ENCODE results near the gene PCK2. TPM values are rescaled to one million over a fixed set of nuclear protein-coding genes. Genes with fewer than 3 reads are reported as not detected.

Gene PCK2
- total RNA-seq, 6 experiments from 2014 or later = 19.9 to 27.6 (median 24.0) TPM

- no peak for TF ChIP-seq CTCF (IDR thresholded peaks at IDR 0.05)
- H3K36me3 Mint-ChIP-seq (ENCODE audit: low read depth) = no peaks in the 10 kb centered on the region
- no peaks in the 10 kb centered on the region for H3K4me1 Mint-ChIP-seq (ENCODE audit: low read depth)
- DNase-seq = no peak
- H3K9me3 Mint-ChIP-seq = no peaks in the 10 kb centered on the region
- H3K4me3 Mint-ChIP-seq = peak overlapping the region; percentile 79
- H3K27me3 Mint-ChIP-seq (ENCODE audit: insufficient read depth) = peaks cover 38% of the 10 kb centered on the region
- H3K27ac Mint-ChIP-seq = no peak overlapping the region
Measured at GRCh38 chr14:24080888-24081738, 13.0 kb upstream of the PCK2 start.

- no peak for DNase-seq
- Mint-ChIP-seq H3K9me3 (no peaks in the 10 kb centered on the region), H3K4me1 (ENCODE audit: low read depth) (no peaks in the 10 kb centered on the region), H3K27ac (no peak overlapping the region), H3K27me3 (ENCODE audit: insufficient read depth) (peaks cover 37% of the 10 kb centered on the region), H3K4me3 (peak overlapping the region; percentile 75), H3K36me3 (ENCODE audit: low read depth) (no peaks in the 10 kb centered on the region)
- TF ChIP-seq CTCF (IDR thresholded peaks at IDR 0.05) = no peak
Measured at GRCh38 chr14:24081739-24082211, 12.3 kb upstream of the PCK2 start.

GRCh38 chr14:24082411-24083080 lies 11.6 kb upstream of the PCK2 start:
- H3K27ac Mint-ChIP-seq = no peak overlapping the region
- DNase-seq = no peak
- peak overlapping the region; percentile 75 for H3K4me3 Mint-ChIP-seq
- no peaks in the 10 kb centered on the region for H3K4me1 Mint-ChIP-seq (ENCODE audit: low read depth)
- peaks cover 39% of the 10 kb centered on the region for H3K27me3 Mint-ChIP-seq (ENCODE audit: insufficient read depth)
- no peaks in the 10 kb centered on the region for H3K9me3 Mint-ChIP-seq
- H3K36me3 Mint-ChIP-seq (ENCODE audit: low read depth) = no peaks in the 10 kb centered on the region
- TF ChIP-seq CTCF (IDR thresholded peaks at IDR 0.05) = no peak

GRCh38 chr14:24083462-24083861 lies 10.6 kb upstream of the PCK2 start:
- H3K27me3 Mint-ChIP-seq (ENCODE audit: insufficient read depth) = peaks cover 35% of the 10 kb centered on the region
- H3K27ac Mint-ChIP-seq = no peak overlapping the region

GRCh38 chr14:24084440-24084839 lies 9.7 kb upstream of the PCK2 start:
- no peak for DNase-seq
- Mint-ChIP-seq H3K4me1 (ENCODE audit: low read depth) (no peaks in the 10 kb centered on the region), H3K9me3 (no peaks in the 10 kb centered on the region), H3K27ac (no peak overlapping the region), H3K36me3 (ENCODE audit: low read depth) (no peaks in the 10 kb centered on the region), H3K27me3 (ENCODE audit: insufficient read depth) (peaks cover 30% of the 10 kb centered on the region), H3K4me3 (no peak overlapping the region)
- TF ChIP-seq CTCF (IDR thresholded peaks at IDR 0.05) = no peak

More at GRCh38 chr14:24083462-24083861, 10.6 kb upstream of the PCK2 start:
- Mint-ChIP-seq H3K4me3 (no peak overlapping the region), H3K9me3 (no peaks in the 10 kb centered on the region), H3K4me1 (ENCODE audit: low read depth) (no peaks in the 10 kb centered on the region), H3K36me3 (ENCODE audit: low read depth) (no peaks in the 10 kb centered on the region)
- no peak for DNase-seq
- TF ChIP-seq CTCF (IDR thresholded peaks at IDR 0.05) = no peak
